Neural cell (in vitro differentiated cells): ENCODE data around the gene L3MBTL1. TPM values are rescaled to one million over a fixed set of nuclear protein-coding genes. Genes with fewer than 3 reads are reported as not detected.

ENCODE experiments used
- H2AFZ ChIP-seq: fragments of 200-600, 300-800 bp; sonication (generic), shearing (Covaris generic); 2 replicates; pipeline ENCODE4 v1.6.0; 2014; ENCODE audit warnings: low read depth, mild to moderate bottlenecking, antibody characterized with exemption, low read length, moderate library complexity
- H3F3A ChIP-seq: fragments of 200-600 bp; shearing (Covaris generic); 2 replicates; pipeline ENCODE4 v1.6.1; 2016; ENCODE audit warnings: mild to moderate bottlenecking, moderate library complexity, mixed read lengths, antibody characterized with exemption, low read length; ENCODE audit not compliant: insufficient read depth, poor library complexity, severe bottlenecking
- H3K27ac ChIP-seq: fragments of 200-600, 300-800 bp; sonication (generic), shearing (Covaris generic); 2 replicates; pipeline ENCODE4 v1.5.1; 2014; ENCODE audit warnings: mild to moderate bottlenecking, low read length, moderate library complexity
- H3K27me3 ChIP-seq: fragments of 300-800, 200-600 bp; sonication (generic), shearing (Covaris generic); 2 replicates; pipeline ENCODE4 v1.6.0; 2014; ENCODE audit warnings: mild to moderate bottlenecking, low read depth, low read length, moderate library complexity; ENCODE audit not compliant: insufficient read depth
- H3K36me3 ChIP-seq: fragments of 300-800, 200-600 bp; sonication (generic), shearing (Covaris generic); 2 replicates; pipeline ENCODE4 v1.5.1; 2014; ENCODE audit warnings: mild to moderate bottlenecking, antibody characterized with exemption, low read length, moderate library complexity; ENCODE audit not compliant: insufficient read depth
- H3K4me2 ChIP-seq: fragments of 300-800, 200-600 bp; sonication (generic), shearing (Covaris generic); 2 replicates; pipeline ENCODE4 v1.6.0; 2014; ENCODE audit warnings: mild to moderate bottlenecking, low read length
- H3K4me3 ChIP-seq: fragments of 300-800, 200-600 bp; sonication (generic), shearing (Covaris generic); 2 replicates; pipeline ENCODE4 v1.5.1; 2014; ENCODE audit warnings: mild to moderate bottlenecking, low read length, moderate library complexity
- H3K79me2 ChIP-seq: fragments of 200-600 bp; shearing (Covaris generic); replicated peaks from 2 replicates; pipeline ENCODE4 v1.6.0; 2014; ENCODE audit warnings: mild to moderate bottlenecking, low read length, moderate library complexity; ENCODE audit not compliant: insufficient read depth
- H3K9ac ChIP-seq: fragments of 300-800, 200-600 bp; sonication (generic), shearing (Covaris generic); 2 replicates; pipeline ENCODE4 v1.6.1; 2016; ENCODE audit warnings: mild to moderate bottlenecking, low read length, mixed read lengths
- H3K9me2 ChIP-seq: fragments of 200-600 bp; shearing (Covaris generic); 2 replicates; pipeline ENCODE4 v1.6.1; 2016; ENCODE audit warnings: mild to moderate bottlenecking, low read length, mixed read lengths; ENCODE audit not compliant: insufficient read depth
- H3K9me3 ChIP-seq: fragments of 200-600, 300-800 bp; sonication (generic), shearing (Covaris generic); 2 replicates; pipeline ENCODE4 v1.6.1; 2016; ENCODE audit warnings: mild to moderate bottlenecking, mixed run types, low read length, moderate library complexity, mixed read lengths
- H4K20me1 ChIP-seq: fragments of 200-600 bp; shearing (Covaris generic); 2 replicates; pipeline ENCODE4 v1.6.1; 2016; ENCODE audit warnings: mild to moderate bottlenecking, mixed run types; ENCODE audit not compliant: insufficient read depth
- CTCF ChIP-seq: fragments of 450-650 bp; IDR thresholded peaks from 2 replicates; pipeline ENCODE4 v1.5.1; 2014; ENCODE audit warnings: antibody characterized with exemption, mild to moderate bottlenecking, moderate library complexity; ENCODE audit not compliant: poor library complexity, severe bottlenecking
- EP300 ChIP-seq: fragments of 450-650 bp; conservative IDR thresholded peaks from 2 replicates; pipeline ENCODE4 v1.6.1; 2014; ENCODE audit warnings: antibody characterized with exemption, mild to moderate bottlenecking, moderate library complexity; ENCODE audit not compliant: poor library complexity, severe bottlenecking
- EZH2 ChIP-seq: fragments of 200-600, 300-800 bp; shearing (Covaris generic), sonication (generic); IDR thresholded peaks from 2 replicates; pipeline ENCODE4 v1.6.1; 2014; ENCODE audit warnings: antibody characterized with exemption, low read length, borderline replicate concordance, mild to moderate bottlenecking; ENCODE audit not compliant: insufficient read depth, poor library complexity, severe bottlenecking
- MXI1 ChIP-seq: fragments of 450-650 bp; conservative IDR thresholded peaks from 2 replicates; pipeline ENCODE4 v1.6.1; 2014; ENCODE audit warnings: antibody characterized with exemption, mild to moderate bottlenecking; ENCODE audit not compliant: poor library complexity, severe bottlenecking
- RAD21 ChIP-seq: fragments of 450-650 bp; conservative IDR thresholded peaks from 2 replicates; pipeline ENCODE4 v1.6.1; 2014; ENCODE audit warnings: antibody characterized with exemption, mild to moderate bottlenecking, moderate library complexity
- REST ChIP-seq: IDR thresholded peaks from 2 replicates; pipeline ENCODE4 v1.6.1; 2012; ENCODE audit warnings: borderline replicate concordance
- SMC3 ChIP-seq: fragments of 450-650 bp; conservative IDR thresholded peaks from 2 replicates; pipeline ENCODE4 v1.6.1; 2014; ENCODE audit warnings: antibody characterized with exemption, mild to moderate bottlenecking, moderate library complexity; ENCODE audit not compliant: poor library complexity
- TAF1 ChIP-seq: IDR thresholded peaks from 2 replicates; pipeline ENCODE4 v1.6.1; 2012; ENCODE audit warnings: low read depth
- polyA plus RNA-seq: library from polyadenylated mRNA; depleted of rRNA; stranded (reverse); fragments of >200 nt; gene quantifications from 2 replicates; pipeline ENCODE4 v1.2.3, GENCODE V29; 2014

L3MBTL1 gene
- polyA plus RNA-seq, 1 donor from 2014 or later = 22.0 TPM

GRCh38 chr20:43571771-43572170 is 64.3 kb downstream of the L3MBTL1 start:
- Histone ChIP-seq H3K79me2 (no peaks in the 10 kb centered on the region), H3K36me3 (no peaks in the 10 kb centered on the region), H3K9ac (no peak overlapping the region), H3K4me3 (no peak overlapping the region), H3K27ac (no peak overlapping the region), H4K20me1 (no peaks in the 10 kb centered on the region), H3K4me2 (no peak overlapping the region), H3K9me3 (no peaks in the 10 kb centered on the region), H2AFZ (no peak overlapping the region), H3K27me3 (no peaks in the 10 kb centered on the region), H3F3A (no peaks in the 10 kb centered on the region), H3K9me2 (no peaks in the 10 kb centered on the region)
- no peak for TF ChIP-seq CTCF
- TF ChIP-seq EP300 = no peak
- no peak for TF ChIP-seq REST
- TF ChIP-seq EZH2 = no peak
- TF ChIP-seq RAD21 = no peak
- no peak for TF ChIP-seq TAF1
- no peak for TF ChIP-seq MXI1
- no peak for TF ChIP-seq SMC3

- no peak overlapping the region for H3K4me3 ChIP-seq
- H3K79me2 ChIP-seq = no peaks in the 10 kb centered on the region
- H4K20me1 ChIP-seq = no peaks in the 10 kb centered on the region
- no peak for TF ChIP-seq CTCF
- no peak for TF ChIP-seq MXI1
- TF ChIP-seq SMC3 = no peak
- no peak overlapping the region for H3K4me2 ChIP-seq
- H3K9me2 ChIP-seq = no peaks in the 10 kb centered on the region
- no peak overlapping the region for H3K27ac ChIP-seq
- no peak overlapping the region for H2AFZ ChIP-seq
- H3F3A ChIP-seq = no peaks in the 10 kb centered on the region
- no peak overlapping the region for H3K9ac ChIP-seq
- no peaks in the 10 kb centered on the region for H3K27me3 ChIP-seq
- H3K9me3 ChIP-seq = no peaks in the 10 kb centered on the region
- no peaks in the 10 kb centered on the region for H3K36me3 ChIP-seq
Measured at GRCh38 chr20:43572891-43573290, 65.4 kb downstream of the L3MBTL1 start.
